DOHH2 (cell line): ENCODE results near the gene ANO4.

Source experiments
- EZH2phosphoT487 ChIP-seq: fragments of 200-600 bp; sonication (generic); IDR thresholded peaks from 2 replicates; pipeline ENCODE4 v1.6.1; 2017; ENCODE audit warnings: borderline replicate concordance, mild to moderate bottlenecking, antibody characterized with exemption, low read length, moderate library complexity, mixed read lengths
- TF ChIP-seq, protein P1 (sequence below): fragments of 200-600 bp; sonication (generic); IDR thresholded peaks from one replicate; pipeline ENCODE4 v1.5.1; 2014; ENCODE audit warnings: antibody characterized with exemption, mild to moderate bottlenecking, low read depth, low read length; ENCODE audit not compliant: poor library complexity, severe bottlenecking

DNA sequence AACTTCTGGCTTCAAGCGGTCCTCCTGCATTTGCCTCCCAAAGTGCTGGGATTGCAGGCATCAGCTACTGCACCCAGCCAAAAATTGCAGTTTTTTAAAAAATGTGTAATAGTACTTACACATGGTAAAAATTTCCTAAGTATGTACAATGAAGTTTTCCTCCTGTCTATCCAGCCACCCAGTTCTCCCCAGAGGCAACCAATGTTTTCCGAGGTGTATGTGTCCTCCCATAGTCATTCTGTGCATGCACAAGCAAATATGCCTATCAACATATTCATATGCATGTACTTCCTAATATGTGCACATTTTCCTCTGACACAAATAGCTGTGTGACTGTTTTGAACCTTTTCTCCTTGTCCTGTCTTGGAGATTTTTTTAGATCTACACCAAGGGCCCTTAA lies 220.5 kb downstream of the ANO4 start:
- TF ChIP-seq, protein P1, sequence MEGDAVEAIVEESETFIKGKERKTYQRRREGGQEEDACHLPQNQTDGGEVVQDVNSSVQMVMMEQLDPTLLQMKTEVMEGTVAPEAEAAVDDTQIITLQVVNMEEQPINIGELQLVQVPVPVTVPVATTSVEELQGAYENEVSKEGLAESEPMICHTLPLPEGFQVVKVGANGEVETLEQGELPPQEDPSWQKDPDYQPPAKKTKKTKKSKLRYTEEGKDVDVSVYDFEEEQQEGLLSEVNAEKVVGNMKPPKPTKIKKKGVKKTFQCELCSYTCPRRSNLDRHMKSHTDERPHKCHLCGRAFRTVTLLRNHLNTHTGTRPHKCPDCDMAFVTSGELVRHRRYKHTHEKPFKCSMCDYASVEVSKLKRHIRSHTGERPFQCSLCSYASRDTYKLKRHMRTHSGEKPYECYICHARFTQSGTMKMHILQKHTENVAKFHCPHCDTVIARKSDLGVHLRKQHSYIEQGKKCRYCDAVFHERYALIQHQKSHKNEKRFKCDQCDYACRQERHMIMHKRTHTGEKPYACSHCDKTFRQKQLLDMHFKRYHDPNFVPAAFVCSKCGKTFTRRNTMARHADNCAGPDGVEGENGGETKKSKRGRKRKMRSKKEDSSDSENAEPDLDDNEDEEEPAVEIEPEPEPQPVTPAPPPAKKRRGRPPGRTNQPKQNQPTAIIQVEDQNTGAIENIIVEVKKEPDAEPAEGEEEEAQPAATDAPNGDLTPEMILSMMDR: no peak
- no peak for TF ChIP-seq EZH2phosphoT487
